ENCODE results near the gene ASIC3.

The ASIC3 gene

DNA sequence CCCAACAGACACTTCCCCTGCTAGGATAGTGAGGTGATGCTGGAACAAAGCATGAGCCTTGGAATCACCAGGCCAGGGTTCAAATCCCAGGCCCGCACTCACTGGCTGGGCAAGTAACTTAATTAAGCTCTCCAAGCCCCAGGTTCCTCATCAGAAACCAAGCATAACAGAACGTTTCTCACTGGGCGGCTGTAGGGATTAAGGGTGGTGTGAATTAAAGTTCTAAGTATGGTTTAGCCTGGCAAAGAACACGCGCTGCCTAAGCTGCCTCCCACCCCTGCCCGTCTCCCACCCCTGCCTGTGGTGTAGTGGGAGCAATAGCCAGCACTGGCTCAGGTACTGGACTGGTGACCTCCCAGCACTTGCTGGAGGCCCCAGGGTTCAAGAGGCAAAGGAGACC, 16.7 kb downstream of the ASIC3 start:
- H3K4me3 ChIP-seq (ENCODE audit: low read length in 2 of 2): no peak overlapping the region
- no peaks in the 10 kb centered on the region for H3K27me3 ChIP-seq (ENCODE audit: control insufficient read depth in 1 of 2, insufficient read depth in 2 of 2, low read length in 2 of 2)
- H3K9ac ChIP-seq (ENCODE audit: low read length in 2 of 2): no peak overlapping the region
- peaks cover 34% of the 10 kb centered on the region in 2 donors for H3K36me3 ChIP-seq (ENCODE audit: control insufficient read depth in 2 of 2, insufficient read depth in 2 of 2, low read length in 2 of 2)
- H3K4me1 ChIP-seq (ENCODE audit: control insufficient read depth, insufficient read depth, low read length): peaks cover 31% of the 10 kb centered on the region
- no peaks in the 10 kb centered on the region for H3K9me3 ChIP-seq (ENCODE audit: control insufficient read depth in 2 of 2, low read length in 2 of 2)
- no peak overlapping the region for H3K27ac ChIP-seq (ENCODE audit: low read length)

DNA sequence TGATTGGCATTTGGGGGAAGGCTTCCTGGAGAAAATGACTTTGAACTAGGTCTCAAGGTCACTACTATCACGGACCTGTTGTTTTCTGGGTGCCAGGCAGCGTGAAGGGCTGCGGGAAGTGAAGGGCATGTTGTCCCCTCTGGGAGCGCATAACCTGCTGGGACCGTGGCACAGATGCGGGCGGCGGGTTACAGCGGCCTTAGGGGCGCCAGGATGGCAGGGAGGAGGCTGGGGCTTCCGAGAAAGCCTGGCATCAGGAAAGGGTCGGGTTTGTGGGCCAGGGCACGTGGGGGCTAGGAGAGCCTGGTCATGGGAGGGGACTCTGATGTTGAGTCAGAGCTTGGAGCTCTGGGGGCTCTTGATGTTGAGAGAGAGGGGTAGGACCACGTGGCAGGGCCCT, 17.2 kb downstream of the ASIC3 start:
- no peak overlapping the region for H3K9ac ChIP-seq (ENCODE audit: low read length in 2 of 2)
- H3K4me3 ChIP-seq (ENCODE audit: low read length in 2 of 2): no peak overlapping the region
- no peaks in the 10 kb centered on the region for H3K9me3 ChIP-seq (ENCODE audit: control insufficient read depth in 2 of 2, low read length in 2 of 2)
- peaks cover 28% of the 10 kb centered on the region for H3K4me1 ChIP-seq (ENCODE audit: control insufficient read depth, insufficient read depth, low read length)
- H3K36me3 ChIP-seq (ENCODE audit: control insufficient read depth in 2 of 2, insufficient read depth in 2 of 2, low read length in 2 of 2): peaks cover 39% of the 10 kb centered on the region in 2 donors
- no peak overlapping the region for H3K27ac ChIP-seq (ENCODE audit: low read length)
- no peaks in the 10 kb centered on the region for H3K27me3 ChIP-seq (ENCODE audit: control insufficient read depth in 1 of 2, insufficient read depth in 2 of 2, low read length in 2 of 2)

DNA sequence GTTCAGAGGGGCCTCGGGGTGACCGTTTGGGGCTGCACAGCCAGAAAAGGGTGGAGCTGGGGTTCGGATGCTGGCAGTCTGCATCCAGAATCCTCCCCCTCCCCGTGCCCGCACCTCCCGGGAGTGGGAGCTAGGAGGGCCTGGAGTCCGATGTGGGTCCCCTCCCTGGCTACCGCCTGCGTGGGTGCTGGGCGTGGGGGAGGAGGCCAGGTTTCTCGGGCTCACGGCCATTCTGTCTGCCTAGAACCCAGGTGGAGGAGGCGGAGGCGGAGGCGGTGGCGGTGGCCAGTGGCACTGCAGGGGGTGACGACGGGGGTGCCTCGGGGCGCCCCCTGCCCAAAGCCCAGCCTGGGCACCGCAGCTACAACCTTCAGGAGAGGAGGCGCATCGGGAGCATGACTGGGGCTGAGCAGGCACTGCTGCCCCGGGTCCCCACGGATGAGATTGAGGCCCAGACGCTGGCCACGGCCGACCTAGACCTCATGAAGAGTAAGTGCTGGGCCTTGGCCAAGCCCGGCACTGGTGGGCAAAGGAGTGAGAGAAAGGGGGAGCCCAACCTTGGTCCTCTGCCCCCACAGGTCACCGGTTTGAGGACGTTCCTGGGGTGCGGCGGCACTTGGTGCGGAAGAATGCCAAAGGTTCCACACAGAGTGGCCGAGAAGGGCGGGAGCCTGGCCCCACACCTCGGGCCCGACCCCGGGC, 18.1 kb downstream of the ASIC3 start:
- no peak overlapping the region for H3K9ac ChIP-seq (ENCODE audit: low read length in 2 of 2)
- H3K4me3 ChIP-seq (ENCODE audit: low read length in 2 of 2): no peak overlapping the region
- H3K9me3 ChIP-seq (ENCODE audit: control insufficient read depth in 2 of 2, low read length in 2 of 2): no peaks in the 10 kb centered on the region
- H3K27me3 ChIP-seq (ENCODE audit: control insufficient read depth in 1 of 2, insufficient read depth in 2 of 2, low read length in 2 of 2): no peaks in the 10 kb centered on the region
- peaks cover 19% of the 10 kb centered on the region for H3K4me1 ChIP-seq (ENCODE audit: control insufficient read depth, insufficient read depth, low read length)
- H3K27ac ChIP-seq (ENCODE audit: low read length): no peak overlapping the region
- peaks cover 42 to 44% of the 10 kb centered on the region in 2 donors for H3K36me3 ChIP-seq (ENCODE audit: control insufficient read depth in 2 of 2, insufficient read depth in 2 of 2, low read length in 2 of 2)

DNA sequence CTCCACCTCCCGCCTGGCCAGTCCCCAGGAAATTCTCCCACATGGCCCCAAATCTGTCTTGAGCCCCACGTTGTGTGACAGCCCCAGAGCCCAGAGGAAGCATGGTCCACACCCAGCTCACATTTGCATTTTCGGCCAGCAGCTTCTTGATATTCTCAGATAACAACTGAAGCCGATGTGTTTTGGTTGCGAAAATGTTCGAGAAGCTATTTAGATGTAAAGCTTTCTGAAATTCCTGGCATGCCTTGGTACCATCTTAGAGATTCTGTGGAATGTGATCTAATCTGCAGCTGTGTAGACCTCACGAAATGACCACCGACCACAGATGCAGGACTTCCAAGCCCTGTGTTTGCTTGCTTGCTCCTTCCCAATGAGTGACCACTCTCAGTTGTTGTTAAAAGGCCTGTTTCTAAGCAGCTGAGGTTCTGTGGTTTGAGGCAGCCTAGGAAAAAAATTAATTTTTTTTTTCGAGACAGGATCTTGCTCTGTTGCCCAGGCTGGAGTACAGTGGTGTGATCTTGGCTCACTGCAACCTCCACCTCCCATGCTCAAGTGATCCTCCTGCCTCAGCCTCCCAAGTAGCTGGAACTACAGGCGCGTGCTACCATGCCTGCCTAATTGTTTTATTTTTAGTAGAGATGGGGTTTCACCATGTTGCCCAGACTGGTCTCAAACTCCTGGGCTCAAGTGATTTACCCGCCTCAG, 19.9 kb downstream of the ASIC3 start:
- H3K9me3 ChIP-seq (ENCODE audit: control insufficient read depth in 2 of 2, low read length in 2 of 2): no peaks in the 10 kb centered on the region
- H3K4me1 ChIP-seq (ENCODE audit: control insufficient read depth, insufficient read depth, low read length): peaks cover 3% of the 10 kb centered on the region
- no peak overlapping the region for H3K9ac ChIP-seq (ENCODE audit: low read length in 2 of 2)
- peaks cover 48 to 49% of the 10 kb centered on the region in 2 donors for H3K36me3 ChIP-seq (ENCODE audit: control insufficient read depth in 2 of 2, insufficient read depth in 2 of 2, low read length in 2 of 2)
- no peak overlapping the region for H3K4me3 ChIP-seq (ENCODE audit: low read length in 2 of 2)
- no peaks in the 10 kb centered on the region for H3K27me3 ChIP-seq (ENCODE audit: control insufficient read depth in 1 of 2, insufficient read depth in 2 of 2, low read length in 2 of 2)
- no peak overlapping the region for H3K27ac ChIP-seq (ENCODE audit: low read length)

DNA sequence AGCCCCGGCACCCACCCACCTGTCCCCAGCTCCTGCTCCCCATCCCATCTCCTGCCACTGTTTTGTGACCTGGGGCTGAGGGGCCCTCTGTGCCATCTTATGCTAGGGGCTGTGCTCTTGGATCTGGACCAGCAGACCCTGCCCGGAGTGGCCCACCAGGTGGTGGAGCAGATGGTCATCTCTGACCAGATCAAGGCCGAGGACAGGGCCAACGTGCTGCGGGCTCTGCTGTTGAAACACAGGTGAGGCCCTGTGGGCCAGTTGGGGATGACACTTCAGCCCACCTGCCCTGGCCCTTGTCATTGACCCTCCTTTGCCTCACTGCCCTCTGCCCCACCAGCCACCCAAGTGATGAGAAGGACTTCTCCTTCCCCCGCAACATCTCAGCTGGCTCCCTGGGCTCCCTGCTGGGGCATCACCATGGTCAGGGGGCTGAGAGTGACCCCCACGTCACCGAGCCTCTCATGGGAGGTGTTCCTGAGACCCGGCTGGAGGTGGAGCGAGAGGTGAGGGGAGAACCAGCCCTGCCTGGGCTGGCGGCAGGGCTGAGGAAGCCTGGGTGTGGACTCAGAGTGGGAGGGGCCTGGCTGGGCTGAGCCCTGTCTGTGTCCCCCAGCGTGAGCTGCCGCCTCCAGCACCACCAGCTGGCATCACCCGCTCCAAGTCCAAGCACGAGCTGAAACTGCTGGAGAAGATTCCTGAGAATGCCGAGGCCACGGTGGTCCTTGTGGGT, 21.7 kb downstream of the ASIC3 start:
- H3K9ac ChIP-seq (ENCODE audit: low read length in 2 of 2): no peak overlapping the region
- no peak overlapping the region for H3K4me3 ChIP-seq (ENCODE audit: low read length in 2 of 2)
- peaks cover 52 to 54% of the 10 kb centered on the region in 2 donors for H3K36me3 ChIP-seq (ENCODE audit: control insufficient read depth in 2 of 2, insufficient read depth in 2 of 2, low read length in 2 of 2)
- no peaks in the 10 kb centered on the region for H3K9me3 ChIP-seq (ENCODE audit: control insufficient read depth in 2 of 2, low read length in 2 of 2)
- H3K27ac ChIP-seq (ENCODE audit: low read length): no peak overlapping the region
- H3K27me3 ChIP-seq (ENCODE audit: control insufficient read depth in 1 of 2, insufficient read depth in 2 of 2, low read length in 2 of 2): no peaks in the 10 kb centered on the region
- H3K4me1 ChIP-seq (ENCODE audit: control insufficient read depth, insufficient read depth, low read length): no peaks in the 10 kb centered on the region

DNA sequence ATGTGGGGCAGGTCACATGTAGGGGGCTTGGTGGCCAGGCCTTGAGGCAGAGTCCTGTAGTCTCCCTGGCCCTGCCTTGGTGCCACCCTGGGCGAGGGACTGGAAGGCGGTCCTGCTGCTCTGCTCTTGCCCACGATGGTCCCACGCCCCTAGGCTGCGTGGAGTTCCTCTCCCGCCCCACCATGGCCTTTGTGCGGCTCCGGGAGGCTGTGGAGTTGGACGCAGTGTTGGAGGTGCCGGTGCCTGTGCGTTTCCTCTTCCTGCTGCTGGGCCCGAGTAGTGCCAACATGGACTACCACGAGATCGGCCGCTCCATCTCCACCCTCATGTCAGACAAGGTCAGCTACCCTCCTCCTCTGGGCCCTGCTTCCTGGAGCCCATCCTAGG, 22.2 kb downstream of the ASIC3 start:
- no peak overlapping the region for H3K9ac ChIP-seq (ENCODE audit: low read length in 2 of 2)
- H3K4me3 ChIP-seq (ENCODE audit: low read length in 2 of 2): no peak overlapping the region
- H3K9me3 ChIP-seq (ENCODE audit: control insufficient read depth in 2 of 2, low read length in 2 of 2): no peaks in the 10 kb centered on the region
- H3K36me3 ChIP-seq (ENCODE audit: control insufficient read depth in 2 of 2, insufficient read depth in 2 of 2, low read length in 2 of 2): peaks cover 51 to 53% of the 10 kb centered on the region in 2 donors
- no peaks in the 10 kb centered on the region for H3K4me1 ChIP-seq (ENCODE audit: control insufficient read depth, insufficient read depth, low read length)
- H3K27me3 ChIP-seq (ENCODE audit: control insufficient read depth in 1 of 2, insufficient read depth in 2 of 2, low read length in 2 of 2): no peaks in the 10 kb centered on the region
- no peak overlapping the region for H3K27ac ChIP-seq (ENCODE audit: low read length)

DNA sequence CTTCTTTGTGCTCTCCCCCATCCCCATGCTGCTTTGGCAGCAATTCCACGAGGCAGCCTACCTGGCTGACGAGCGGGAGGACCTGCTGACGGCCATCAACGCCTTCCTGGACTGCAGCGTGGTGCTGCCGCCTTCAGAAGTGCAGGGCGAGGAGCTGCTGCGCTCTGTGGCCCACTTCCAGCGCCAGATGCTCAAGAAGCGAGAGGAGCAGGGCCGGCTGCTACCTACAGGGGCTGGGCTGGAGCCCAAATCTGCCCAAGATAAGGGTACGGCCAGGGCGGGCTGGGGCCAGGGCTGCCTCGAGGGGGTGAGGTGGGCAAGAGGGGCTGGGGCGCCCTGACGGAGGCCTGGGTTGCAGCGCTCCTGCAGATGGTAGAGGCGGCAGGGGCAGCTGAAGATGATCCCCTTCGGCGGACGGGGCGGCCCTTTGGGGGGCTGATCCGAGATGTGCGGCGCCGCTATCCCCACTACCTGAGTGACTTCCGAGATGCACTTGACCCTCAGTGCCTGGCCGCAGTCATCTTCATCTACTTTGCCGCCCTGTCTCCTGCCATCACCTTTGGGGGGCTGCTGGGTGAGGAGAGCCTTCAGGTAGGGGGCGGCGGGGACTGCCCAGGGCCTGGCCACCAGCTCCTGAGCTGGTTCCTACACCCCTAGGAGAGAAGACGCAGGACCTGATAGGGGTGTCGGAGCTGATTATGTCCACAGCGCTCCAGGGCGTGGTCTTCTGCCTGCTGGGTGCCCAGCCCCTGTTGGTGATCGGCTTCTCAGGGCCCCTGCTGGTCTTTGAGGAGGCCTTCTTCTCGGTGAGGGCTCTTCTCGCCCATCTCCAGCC, 22.9 kb downstream of the ASIC3 start:
- Histone ChIP-seq H3K4me3 (ENCODE audit: low read length in 2 of 2) (no peak overlapping the region), H3K4me1 (ENCODE audit: control insufficient read depth, insufficient read depth, low read length) (no peaks in the 10 kb centered on the region), H3K9ac (ENCODE audit: low read length in 2 of 2) (no peak overlapping the region), H3K36me3 (ENCODE audit: control insufficient read depth in 2 of 2, insufficient read depth in 2 of 2, low read length in 2 of 2) (peaks cover 49 to 57% of the 10 kb centered on the region in 2 donors), H3K27ac (ENCODE audit: low read length) (no peak overlapping the region), H3K27me3 (ENCODE audit: control insufficient read depth in 1 of 2, insufficient read depth in 2 of 2, low read length in 2 of 2) (no peaks in the 10 kb centered on the region), H3K9me3 (ENCODE audit: control insufficient read depth in 2 of 2, low read length in 2 of 2) (no peaks in the 10 kb centered on the region)

DNA sequence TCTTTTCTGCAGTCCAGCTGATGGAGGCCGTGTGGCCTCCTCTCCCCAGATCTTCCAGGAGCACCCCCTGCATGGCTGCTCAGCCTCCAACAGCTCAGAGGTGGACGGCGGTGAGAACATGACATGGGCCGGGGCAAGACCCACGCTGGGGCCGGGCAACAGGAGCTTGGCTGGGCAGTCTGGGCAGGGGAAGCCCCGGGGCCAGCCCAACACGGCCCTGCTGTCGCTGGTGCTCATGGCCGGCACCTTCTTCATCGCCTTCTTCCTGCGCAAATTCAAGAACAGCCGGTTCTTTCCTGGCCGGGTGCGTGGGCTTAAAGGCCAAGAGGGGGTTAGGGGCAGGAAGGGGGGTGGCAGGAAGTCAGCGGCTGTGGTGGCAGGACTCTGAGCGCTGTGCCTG, 25.7 kb downstream of the ASIC3 start:
- Histone ChIP-seq H3K4me3 (ENCODE audit: low read length in 2 of 2) (no peak overlapping the region), H3K9me3 (ENCODE audit: control insufficient read depth in 2 of 2, low read length in 2 of 2) (no peaks in the 10 kb centered on the region), H3K27me3 (ENCODE audit: control insufficient read depth in 1 of 2, insufficient read depth in 2 of 2, low read length in 2 of 2) (no peaks in the 10 kb centered on the region), H3K9ac (ENCODE audit: low read length in 2 of 2) (no peak overlapping the region), H3K27ac (ENCODE audit: low read length) (no peak overlapping the region), H3K36me3 (ENCODE audit: control insufficient read depth in 2 of 2, insufficient read depth in 2 of 2, low read length in 2 of 2) (peaks cover 33 to 46% of the 10 kb centered on the region in 2 donors), H3K4me1 (ENCODE audit: control insufficient read depth, insufficient read depth, low read length) (peaks cover 11% of the 10 kb centered on the region)

DNA sequence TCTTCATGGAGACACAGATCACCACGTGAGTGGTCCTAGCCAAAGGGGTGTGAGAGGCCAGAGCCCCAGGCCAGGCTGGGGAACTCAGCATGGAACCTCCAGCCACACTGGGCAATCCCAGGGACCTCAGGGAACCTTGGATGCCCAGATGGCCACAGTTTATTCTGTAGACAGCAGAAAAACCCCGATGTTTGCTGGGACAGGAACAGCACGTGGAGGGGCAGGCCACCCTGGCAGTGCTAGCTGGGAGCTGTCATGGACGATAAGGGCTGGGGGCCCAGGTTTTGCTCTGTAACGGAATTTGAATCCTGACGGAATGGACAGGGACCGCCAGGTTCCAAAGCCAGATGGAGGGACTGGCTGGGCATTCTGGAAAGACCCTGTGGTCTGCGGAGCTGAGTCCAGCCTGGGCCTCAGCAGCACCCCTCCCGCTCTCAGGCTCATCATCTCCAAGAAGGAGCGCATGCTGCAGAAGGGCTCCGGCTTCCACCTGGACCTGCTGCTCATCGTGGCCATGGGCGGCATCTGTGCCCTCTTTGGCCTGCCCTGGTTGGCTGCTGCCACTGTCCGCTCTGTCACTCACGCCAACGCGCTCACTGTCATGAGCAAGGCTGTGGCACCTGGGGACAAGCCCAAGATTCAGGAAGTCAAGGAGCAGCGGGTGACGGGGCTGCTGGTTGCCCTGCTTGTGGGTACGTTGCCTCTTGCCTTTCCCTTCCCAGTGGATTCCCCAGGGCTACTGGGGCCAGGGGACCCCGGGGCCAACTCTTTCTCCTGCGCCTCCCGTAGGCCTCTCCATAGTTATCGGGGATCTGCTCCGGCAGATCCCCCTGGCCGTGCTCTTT, 26.7 kb downstream of the ASIC3 start:
- Histone ChIP-seq H3K4me3 (ENCODE audit: low read length in 2 of 2) (no peak overlapping the region), H3K4me1 (ENCODE audit: control insufficient read depth, insufficient read depth, low read length) (peaks cover 21% of the 10 kb centered on the region), H3K27me3 (ENCODE audit: control insufficient read depth in 1 of 2, insufficient read depth in 2 of 2, low read length in 2 of 2) (no peaks in the 10 kb centered on the region), H3K9me3 (ENCODE audit: control insufficient read depth in 2 of 2, low read length in 2 of 2) (no peaks in the 10 kb centered on the region), H3K27ac (ENCODE audit: low read length) (no peak overlapping the region), H3K36me3 (ENCODE audit: control insufficient read depth in 2 of 2, insufficient read depth in 2 of 2, low read length in 2 of 2) (peaks cover 23 to 38% of the 10 kb centered on the region in 2 donors), H3K9ac (ENCODE audit: low read length in 2 of 2) (no peak overlapping the region)

DNA sequence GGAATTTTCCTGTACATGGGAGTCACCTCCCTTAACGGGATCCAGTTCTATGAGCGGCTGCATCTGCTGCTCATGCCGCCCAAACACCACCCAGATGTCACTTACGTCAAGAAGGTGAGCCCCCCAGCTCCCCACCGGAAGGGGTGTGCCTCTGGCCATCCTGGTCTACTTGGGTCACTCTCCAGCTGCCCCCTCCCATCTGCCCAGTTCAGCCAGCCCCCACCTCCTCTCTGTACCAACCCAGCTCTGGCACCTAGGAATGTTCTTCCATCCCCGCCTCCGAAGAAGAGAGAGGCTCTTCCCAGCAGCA, 27.3 kb downstream of the ASIC3 start:
- Histone ChIP-seq H3K36me3 (ENCODE audit: control insufficient read depth in 2 of 2, insufficient read depth in 2 of 2, low read length in 2 of 2) (peaks cover 17 to 32% of the 10 kb centered on the region in 2 donors), H3K4me1 (ENCODE audit: control insufficient read depth, insufficient read depth, low read length) (peaks cover 22% of the 10 kb centered on the region), H3K4me3 (ENCODE audit: low read length in 2 of 2) (no peak overlapping the region), H3K27ac (ENCODE audit: low read length) (no peak overlapping the region), H3K9ac (ENCODE audit: low read length in 2 of 2) (no peak overlapping the region), H3K27me3 (ENCODE audit: control insufficient read depth in 1 of 2, insufficient read depth in 2 of 2, low read length in 2 of 2) (no peaks in the 10 kb centered on the region), H3K9me3 (ENCODE audit: control insufficient read depth in 2 of 2, low read length in 2 of 2) (no peaks in the 10 kb centered on the region)
